GM18868 (cell line): ENCODE data around the gene DOCK4.

Source experiments
- ATAC-seq: cut with Tn5 transposase; IDR thresholded peaks from one replicate; pipeline ENCODE4 v1.9.1; 2021; ENCODE audit warnings: mild to moderate bottlenecking, moderate library complexity; ENCODE audit not compliant: unreplicated experiment

DOCK4 gene

DNA sequence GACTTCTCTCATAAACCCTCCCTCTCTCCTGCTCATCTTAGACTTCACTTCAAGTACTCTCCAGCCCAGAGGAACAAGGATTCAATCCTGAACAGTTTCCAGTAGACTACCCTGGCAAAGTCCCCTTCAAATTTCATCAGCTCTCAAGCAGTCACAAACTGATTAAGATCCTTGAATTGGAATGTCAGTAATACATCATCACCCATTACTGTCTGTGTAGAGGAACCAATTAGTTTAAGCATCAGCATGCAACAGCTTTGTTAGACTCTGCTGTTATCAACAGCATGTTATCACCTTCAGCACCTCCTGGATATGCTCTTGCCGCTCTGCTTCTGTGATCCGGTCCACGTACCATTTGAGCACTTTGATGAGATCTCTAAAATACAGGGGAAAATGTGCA, 336.9 kb downstream of the DOCK4 start:
- ATAC-seq, result no peak

GRCh38 chr7:111867348-111867931, 338.8 kb downstream of the DOCK4 start:
- no peak for ATAC-seq

DNA sequence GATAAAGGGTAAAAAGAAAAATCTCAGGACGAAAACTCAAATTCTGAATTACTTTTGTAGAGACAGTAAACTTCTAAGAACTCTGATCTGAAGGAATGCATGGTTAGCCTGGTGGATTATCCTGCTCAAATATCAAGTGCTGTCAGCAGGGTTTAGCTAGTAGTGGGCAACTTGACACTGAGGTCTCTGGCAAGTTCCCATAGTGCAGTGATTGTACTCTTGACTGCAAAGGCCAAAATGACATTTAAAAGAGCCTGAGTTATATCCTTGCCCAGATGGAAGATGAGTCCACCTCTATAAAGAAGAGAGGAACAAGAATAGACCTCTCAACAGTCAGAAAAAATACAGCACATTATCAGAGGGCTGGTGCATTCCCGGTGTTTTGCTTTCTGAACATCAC, 339.4 kb downstream of the DOCK4 start:
- ATAC-seq, result no peak

DNA sequence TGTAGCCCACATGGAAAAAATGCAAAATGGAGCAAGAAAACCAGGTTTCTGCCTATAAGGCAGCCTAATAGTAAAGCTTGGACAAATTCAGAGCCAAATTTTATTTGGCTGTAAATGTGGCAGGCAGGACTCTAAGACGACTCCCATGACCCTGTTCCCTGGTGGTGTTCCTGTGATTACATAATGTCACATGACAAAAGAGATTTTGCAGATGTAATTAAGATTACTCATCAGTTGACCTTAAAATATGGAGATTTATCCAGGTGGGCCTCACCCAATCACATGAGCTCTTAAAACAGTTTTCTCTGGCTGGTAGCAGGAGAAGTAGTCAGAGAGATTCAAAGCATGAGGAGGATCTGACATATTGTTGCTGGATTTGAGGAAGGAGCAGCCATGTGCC, 340.8 kb downstream of the DOCK4 start:
- ATAC-seq, result no peak

- ATAC-seq, result no peak
Observed at GRCh38 chr7:111864291-111864976, 341.8 kb downstream of the DOCK4 start.

- no peak for ATAC-seq
Observed at GRCh38 chr7:111863269-111863668, 342.9 kb downstream of the DOCK4 start.

GRCh38 chr7:111860248-111860647, 346.0 kb downstream of the DOCK4 start:
- no peak for ATAC-seq

DNA sequence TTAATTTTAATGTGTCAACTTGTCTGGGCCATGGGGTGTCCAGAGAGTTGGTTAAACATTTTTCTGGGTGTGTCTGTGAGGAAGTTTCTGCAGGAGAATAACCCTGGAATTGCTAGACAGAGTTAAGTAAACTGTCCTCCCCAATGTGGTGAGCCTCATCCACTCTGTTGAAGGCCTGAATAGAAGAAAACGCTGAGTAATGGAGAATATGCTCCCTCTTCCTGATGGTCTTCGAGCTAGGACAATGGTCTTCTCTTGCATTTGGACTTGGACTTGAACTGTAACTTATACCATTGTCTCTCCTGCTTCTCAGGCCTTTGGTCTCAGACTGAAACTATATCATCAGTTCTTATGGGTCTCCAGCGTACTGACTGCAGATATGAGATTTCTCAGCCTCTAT, 347.9 kb downstream of the DOCK4 start:
- ATAC-seq, result no peak

DNA sequence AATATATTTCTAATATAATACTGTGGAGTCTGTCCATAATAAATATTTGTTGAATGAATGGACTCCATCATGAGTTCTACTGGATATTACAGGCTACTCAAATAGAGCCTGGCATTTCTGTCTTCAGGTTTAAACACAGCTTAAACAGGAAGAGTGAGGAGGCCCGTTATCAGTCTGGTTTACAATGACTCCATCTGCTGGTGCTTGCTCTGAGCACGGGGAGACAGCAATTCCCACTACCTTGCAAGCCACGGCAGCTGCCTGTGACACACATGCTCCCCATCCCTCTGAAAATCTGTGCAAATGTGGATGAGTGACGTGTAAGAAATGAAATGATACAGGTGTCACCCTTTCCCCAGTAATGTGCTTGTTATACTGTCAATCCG, 350.4 kb downstream of the DOCK4 start:
- peak; percentile 34 for ATAC-seq

GRCh38 chr7:111855161-111855841, 350.9 kb downstream of the DOCK4 start:
- ATAC-seq, result peak; percentile 96

- no peak for ATAC-seq
Observed at GRCh38 chr7:111853201-111853990, 352.8 kb downstream of the DOCK4 start.

DNA sequence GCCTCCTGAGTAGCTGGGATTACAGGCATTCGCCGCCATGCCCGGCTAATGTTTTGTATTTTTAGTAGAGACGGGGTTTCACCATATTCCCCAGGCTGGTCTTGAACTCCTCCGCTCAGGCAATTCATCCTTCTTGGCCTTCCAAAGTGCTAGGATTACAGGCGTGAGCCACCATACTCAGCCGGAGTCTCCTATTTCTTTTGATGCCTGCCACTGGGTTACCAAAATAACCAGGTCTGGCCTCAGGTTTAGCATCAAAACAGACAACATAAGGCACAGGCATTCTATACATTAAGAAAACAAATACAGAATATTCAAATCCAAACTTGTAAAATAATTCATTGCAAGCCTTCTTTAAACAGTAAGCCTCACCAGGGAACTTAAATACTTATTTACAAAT, 354.1 kb downstream of the DOCK4 start:
- ATAC-seq, result no peak

DNA sequence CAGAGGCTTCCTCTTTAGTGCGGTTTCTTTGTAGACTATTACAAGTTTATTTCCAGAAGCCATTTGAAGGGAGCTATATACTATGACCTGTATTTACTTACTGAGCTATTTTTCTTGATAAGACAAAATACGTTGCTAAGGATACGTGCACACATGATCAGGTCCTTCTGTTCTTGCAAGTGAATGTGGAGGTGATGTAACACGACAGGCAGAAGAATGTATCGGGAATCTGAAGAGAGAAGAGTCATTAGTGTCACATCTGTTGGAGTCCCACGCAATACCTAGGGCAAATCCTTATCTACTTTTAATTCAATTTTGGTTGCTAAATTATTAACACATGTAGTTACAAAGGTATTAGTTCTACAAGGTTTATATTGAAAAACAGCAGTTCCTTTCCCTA, 359.3 kb downstream of the DOCK4 start:
- no peak for ATAC-seq

DNA sequence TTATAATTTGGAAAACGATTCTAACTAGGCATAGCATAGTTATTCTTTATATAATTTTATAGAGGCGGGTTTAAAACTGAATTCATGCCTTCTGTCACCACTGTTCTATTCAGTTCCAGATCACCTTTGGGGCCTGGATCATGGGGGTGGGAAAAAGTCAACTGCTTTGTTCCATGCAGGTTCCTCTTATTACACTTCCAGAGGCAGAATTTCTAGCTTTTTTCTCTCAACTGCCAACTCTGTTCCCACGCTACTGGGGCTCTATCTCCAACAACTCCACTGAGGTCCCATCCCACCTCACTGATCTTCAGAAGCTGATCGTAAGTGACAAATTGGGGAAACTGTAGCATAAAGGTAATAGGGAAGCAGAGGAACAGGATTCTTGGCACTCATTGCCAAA, 360.3 kb downstream of the DOCK4 start:
- no peak for ATAC-seq

DNA sequence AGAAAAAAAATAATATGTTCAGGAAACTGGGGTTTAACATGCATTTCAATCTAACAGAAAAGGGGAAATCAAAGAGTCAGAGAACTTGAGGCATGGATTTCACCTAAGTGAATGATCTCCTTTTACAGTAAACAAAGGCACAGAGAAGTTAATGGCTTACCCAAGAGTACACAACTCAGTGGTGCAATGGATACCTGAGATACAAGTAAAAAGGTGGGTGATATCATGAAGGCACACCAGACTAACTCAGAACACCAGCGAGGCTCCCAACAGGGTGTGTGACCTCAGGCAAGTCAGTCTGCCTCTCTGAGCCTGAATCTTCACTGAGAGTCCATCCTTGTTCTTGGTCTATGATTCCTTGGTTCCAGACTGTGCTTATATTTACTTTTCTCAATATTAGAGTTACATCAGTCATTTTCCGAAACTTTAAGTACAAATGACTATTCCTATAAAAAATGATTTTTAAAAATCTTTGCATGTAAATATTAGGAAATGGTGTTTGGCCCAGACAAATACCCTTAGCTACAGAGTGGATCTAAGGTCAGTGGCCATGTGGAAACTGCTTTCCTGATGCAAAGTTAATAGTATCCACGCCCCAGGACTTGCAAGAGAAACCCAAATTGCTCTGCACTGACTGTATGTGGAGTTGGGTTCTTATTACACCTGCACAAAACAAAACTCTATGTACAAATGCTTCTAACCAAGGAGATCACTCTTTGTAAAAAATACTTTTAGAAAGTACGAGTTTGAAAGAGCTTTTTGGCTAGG, 361.1 kb downstream of the DOCK4 start:
- ATAC-seq, result no peak

DNA sequence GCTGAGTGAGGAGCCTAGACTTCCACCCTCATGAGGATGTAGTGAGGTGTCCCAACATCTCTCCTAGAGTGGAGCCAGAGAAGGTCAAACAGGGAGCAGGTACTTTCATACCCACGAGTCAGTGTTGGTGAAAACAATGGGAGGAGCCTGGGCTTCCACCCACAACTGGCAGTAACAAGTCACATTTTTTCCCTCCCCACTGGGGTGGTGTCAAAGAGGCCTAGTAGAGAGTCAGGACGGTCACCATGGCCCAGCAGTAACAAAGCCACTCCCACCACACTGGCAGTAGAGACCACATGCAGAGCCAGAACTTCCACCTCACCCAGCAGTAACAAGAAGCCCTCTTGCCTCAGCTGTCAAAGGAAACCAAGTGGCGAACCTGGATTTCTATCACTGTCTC, 363.7 kb downstream of the DOCK4 start:
- no peak for ATAC-seq

- no peak for ATAC-seq
Observed at GRCh38 chr7:111841596-111842205, 364.5 kb downstream of the DOCK4 start.

DNA sequence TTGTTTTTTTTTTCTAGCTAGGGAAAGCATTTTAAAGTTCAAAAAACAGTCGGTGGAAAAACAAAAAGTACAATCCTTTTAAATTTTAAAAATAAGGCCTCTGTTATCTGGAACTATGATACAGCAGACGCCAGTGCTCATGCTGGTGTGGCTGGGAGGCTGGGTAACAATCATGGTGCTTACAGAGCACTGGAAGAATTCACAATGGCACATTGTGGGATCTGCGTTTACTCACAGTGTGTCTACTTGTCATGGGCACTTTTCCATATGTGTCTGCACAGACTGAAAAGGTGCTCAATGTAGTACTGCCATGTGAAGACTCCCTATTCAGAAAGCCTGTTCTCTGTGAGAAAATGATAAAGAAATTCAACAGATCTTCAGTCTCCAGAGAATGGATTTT, 365.7 kb downstream of the DOCK4 start:
- ATAC-seq, result no peak

- no peak for ATAC-seq
Observed at GRCh38 chr7:111839261-111839660, 366.9 kb downstream of the DOCK4 start.

DNA sequence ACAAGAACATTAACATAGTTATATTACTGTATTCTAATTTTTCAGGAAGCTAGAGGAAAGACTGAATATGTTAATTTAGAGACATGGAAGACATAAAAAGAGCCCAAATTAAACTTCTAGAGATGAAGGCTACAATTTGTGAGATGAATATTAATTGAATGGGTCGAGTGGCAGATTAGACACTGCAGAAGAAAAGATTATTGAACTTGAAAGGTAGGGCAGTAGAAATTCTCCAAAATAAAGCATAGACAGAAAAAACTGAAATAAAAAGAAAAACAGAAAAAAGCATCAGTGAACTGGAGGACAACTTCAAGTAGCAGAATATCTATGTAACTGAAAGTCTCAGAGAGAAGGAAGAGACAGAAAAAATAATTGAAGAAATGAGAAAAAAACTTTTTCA, 369.6 kb downstream of the DOCK4 start:
- ATAC-seq, result no peak
